Activated naive CD4-positive, alpha-beta T cell treated with anti-CD3 and anti-CD28 coated beads, Interleukin-2, amount 50 U/mL, for 24 hours (primary cell): ENCODE data around the gene FAM110D.
A peak's percentile ranks its signal among the peaks of the same experiment; 100 is the strongest.

Experiments
- H3K27ac Mint-ChIP-seq: one replicate; pipeline ENCODE4 v1.8.0; 2021; ENCODE audit warnings: mild to moderate bottlenecking, mixed read lengths
- H3K27me3 Mint-ChIP-seq: one replicate; pipeline ENCODE4 v1.8.0; 2021; ENCODE audit warnings: mixed read lengths
- H3K36me3 Mint-ChIP-seq: one replicate; pipeline ENCODE4 v1.8.0; 2021; ENCODE audit warnings: mixed read lengths
- H3K4me1 Mint-ChIP-seq: one replicate; pipeline ENCODE4 v1.8.0; 2021; ENCODE audit warnings: mixed read lengths
- H3K4me3 Mint-ChIP-seq: one replicate; pipeline ENCODE4 v1.8.0; 2021; ENCODE audit warnings: mild to moderate bottlenecking, mixed read lengths
- H3K9me3 Mint-ChIP-seq: one replicate; pipeline ENCODE4 v1.8.0; 2021; ENCODE audit warnings: mixed read lengths

FAM110D gene

GRCh38 chr1:26158908-26159742 lies at the start of gene FAM110D:
Gene FAM110D, plus strand, starts transcription at chr1:26159079. Its CDS starts 2,213 bp downstream, at chr1:26161292.
- no peak within 1 kb of the TSS for H3K27ac Mint-ChIP-seq
- H3K36me3 Mint-ChIP-seq, result no peaks in the 10 kb centered on the region
- H3K4me3 Mint-ChIP-seq, result no peak within 1 kb of the TSS
- peaks cover 12% of the 10 kb centered on the region for H3K27me3 Mint-ChIP-seq
- H3K9me3 Mint-ChIP-seq, result no peaks in the 10 kb centered on the region
- peaks cover 8% of the 10 kb centered on the region for H3K4me1 Mint-ChIP-seq

DNA sequence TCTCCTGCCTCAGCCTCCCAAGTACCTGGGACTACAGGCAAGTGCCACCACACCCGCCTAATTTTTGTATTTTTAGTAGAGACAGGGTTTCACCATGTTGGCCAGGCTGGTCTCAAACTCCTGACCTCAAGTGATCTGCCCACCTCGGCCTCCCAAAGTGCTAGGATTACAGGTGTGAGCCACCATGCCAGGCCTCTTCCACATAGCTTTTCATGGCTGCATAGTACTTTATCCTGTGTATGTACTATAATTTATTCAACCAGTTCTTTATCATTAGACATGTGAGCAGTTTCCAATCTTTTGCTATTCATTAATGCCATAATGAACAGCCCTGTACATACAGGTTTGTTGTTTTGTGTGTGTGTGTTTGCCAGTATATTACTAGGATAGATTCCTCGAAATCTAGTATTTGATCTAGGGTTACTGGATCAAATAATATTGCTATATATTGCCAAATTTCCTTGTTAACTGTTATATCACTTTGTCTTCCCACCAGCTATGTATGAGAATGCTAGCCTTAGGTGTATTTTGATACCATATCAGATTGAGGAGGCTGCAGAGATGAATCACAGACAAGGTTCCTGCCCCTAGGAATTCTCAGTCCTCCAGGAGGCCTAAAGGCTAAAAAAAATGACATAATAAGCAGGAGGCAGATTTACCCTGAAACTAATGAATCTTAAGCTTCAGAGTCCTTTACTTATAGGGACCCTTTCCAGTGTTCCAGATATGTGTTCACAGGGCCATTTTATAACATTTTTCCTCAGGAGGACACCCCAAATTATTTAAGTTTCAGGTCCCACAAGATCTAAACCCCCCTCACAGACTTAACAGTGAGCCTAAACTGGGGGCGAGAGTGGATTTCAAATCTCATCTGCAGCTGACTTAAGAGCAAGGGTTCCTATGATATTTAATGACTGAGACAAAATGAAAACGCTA lies 49.4 kb upstream of the FAM110D start:
- H3K36me3 Mint-ChIP-seq, result no peaks in the 10 kb centered on the region
- no peaks in the 10 kb centered on the region for H3K9me3 Mint-ChIP-seq
- H3K27me3 Mint-ChIP-seq, result no peaks in the 10 kb centered on the region
- H3K4me3 Mint-ChIP-seq, result peak overlapping the region; percentile 96
- peak overlapping the region; percentile 8 for H3K27ac Mint-ChIP-seq
- peaks cover 38% of the 10 kb centered on the region for H3K4me1 Mint-ChIP-seq

GRCh38 chr1:26110731-26111529 lies 47.9 kb upstream of the FAM110D start:
- Mint-ChIP-seq H3K27ac (peak overlapping the region; percentile 95), H3K9me3 (no peaks in the 10 kb centered on the region), H3K27me3 (no peaks in the 10 kb centered on the region), H3K4me1 (peaks cover 32% of the 10 kb centered on the region), H3K4me3 (peak overlapping the region; percentile 96), H3K36me3 (peaks cover 1% of the 10 kb centered on the region)

- Mint-ChIP-seq H3K4me3 (peak within 1 kb of the TSS; percentile 96), H3K27me3 (no peaks in the 10 kb centered on the region), H3K27ac (peak within 1 kb of the TSS; percentile 96), H3K9me3 (no peaks in the 10 kb centered on the region), H3K36me3 (peaks cover 1% of the 10 kb centered on the region), H3K4me1 (peaks cover 32% of the 10 kb centered on the region)
Measured at GRCh38 chr1:26111530-26112406, 47.1 kb upstream of the FAM110D start, which contains the start of gene PDIK1L. Gene PDIK1L, plus strand, starts transcription at chr1:26111824. Its CDS starts 2,485 bp downstream, at chr1:26114309.

- Mint-ChIP-seq H3K9me3 (no peaks in the 10 kb centered on the region), H3K27me3 (no peaks in the 10 kb centered on the region), H3K36me3 (peaks cover 3% of the 10 kb centered on the region), H3K4me3 (peak overlapping the region; percentile 94), H3K4me1 (peaks cover 33% of the 10 kb centered on the region), H3K27ac (peak overlapping the region; percentile 93)
Measured at GRCh38 chr1:26112407-26112775, 46.5 kb upstream of the FAM110D start.

DNA sequence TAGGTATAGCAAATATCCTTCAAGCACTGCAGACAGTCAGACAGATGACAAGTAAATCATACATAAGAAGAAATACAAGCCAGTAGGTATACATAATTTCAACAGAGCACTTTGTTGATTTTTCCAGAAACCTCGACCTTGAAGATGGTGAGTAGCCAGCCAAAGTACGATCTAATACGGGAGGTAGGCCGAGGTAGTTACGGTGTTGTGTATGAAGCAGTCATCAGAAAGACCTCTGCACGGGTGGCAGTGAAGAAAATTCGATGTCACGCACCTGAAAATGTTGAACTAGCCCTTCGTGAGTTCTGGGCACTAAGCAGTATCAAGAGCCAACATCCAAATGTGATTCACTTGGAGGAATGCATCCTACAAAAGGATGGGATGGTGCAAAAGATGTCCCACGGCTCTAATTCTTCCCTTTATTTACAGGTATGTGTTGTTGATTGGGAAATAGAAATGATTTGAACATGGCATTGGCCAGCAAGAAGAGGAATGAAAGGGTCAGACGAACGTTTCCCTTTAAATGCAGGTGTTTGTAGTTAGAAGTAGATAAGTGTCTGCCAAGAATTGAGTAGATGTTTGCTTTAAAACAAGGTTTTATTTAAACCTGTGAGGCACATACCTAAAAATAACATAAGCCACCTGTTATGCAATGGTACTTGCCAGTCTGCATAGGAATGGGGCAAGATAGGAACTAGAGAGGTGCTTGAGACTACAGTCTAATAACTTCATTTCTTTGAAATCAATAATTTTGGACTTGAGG lies 44.5 kb upstream of the FAM110D start:
- Mint-ChIP-seq H3K4me3 (no peak overlapping the region), H3K36me3 (peaks cover 6% of the 10 kb centered on the region), H3K4me1 (peaks cover 44% of the 10 kb centered on the region), H3K27ac (peak overlapping the region; percentile 18), H3K9me3 (no peaks in the 10 kb centered on the region), H3K27me3 (no peaks in the 10 kb centered on the region)

DNA sequence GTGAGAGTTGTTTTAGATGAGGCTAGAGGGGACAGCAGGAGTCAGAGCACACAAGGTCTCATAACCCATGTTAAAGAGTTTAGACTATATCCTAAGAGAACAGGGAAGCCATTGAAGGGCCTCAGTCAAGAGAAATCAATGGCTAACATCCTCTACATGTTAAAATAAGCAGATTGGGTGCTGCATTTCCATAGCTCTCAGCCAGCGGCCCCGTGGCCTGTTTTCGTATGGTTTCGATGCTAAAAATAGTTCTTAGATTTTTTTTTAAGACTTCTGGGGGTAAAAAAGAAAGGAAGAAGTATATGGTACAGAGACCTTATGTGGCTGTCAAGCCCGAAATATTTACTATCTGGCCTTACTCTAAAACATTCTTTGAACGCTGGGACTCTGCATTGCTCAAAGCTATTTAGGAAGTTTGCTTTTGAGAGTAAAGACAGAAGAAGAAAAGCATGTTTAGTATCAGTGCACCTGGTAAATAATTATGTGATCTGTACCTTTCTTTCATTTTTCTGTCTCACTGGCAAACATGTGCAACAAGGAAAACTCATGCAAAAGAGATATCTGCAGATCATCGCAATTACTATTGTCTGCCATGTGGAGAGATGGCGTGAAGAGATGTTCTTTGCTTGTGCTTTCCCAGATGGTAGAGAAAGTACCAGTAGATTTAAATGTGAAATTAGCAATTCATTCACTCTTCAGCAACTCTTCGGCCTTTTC lies 38.8 kb upstream of the FAM110D start:
- Mint-ChIP-seq H3K27me3 (no peaks in the 10 kb centered on the region), H3K4me1 (peaks cover 46% of the 10 kb centered on the region), H3K4me3 (peak overlapping the region; percentile 19), H3K9me3 (no peaks in the 10 kb centered on the region), H3K36me3 (peaks cover 7% of the 10 kb centered on the region), H3K27ac (peak overlapping the region; percentile 52)

GRCh38 chr1:26121854-26122773 lies 36.8 kb upstream of the FAM110D start:
- peaks cover 7% of the 10 kb centered on the region for H3K36me3 Mint-ChIP-seq
- peak overlapping the region; percentile 68 for H3K27ac Mint-ChIP-seq
- H3K4me1 Mint-ChIP-seq, result peaks cover 62% of the 10 kb centered on the region

GRCh38 chr1:26122988-26123973 lies 35.6 kb upstream of the FAM110D start:
- H3K27me3 Mint-ChIP-seq, result no peaks in the 10 kb centered on the region
- H3K9me3 Mint-ChIP-seq, result no peaks in the 10 kb centered on the region
- H3K36me3 Mint-ChIP-seq, result peaks cover 5% of the 10 kb centered on the region
- H3K4me1 Mint-ChIP-seq, result peaks cover 67% of the 10 kb centered on the region
- peak overlapping the region; percentile 0 for H3K4me3 Mint-ChIP-seq
- peak overlapping the region; percentile 24 for H3K27ac Mint-ChIP-seq

More at GRCh38 chr1:26121854-26122773, 36.8 kb upstream of the FAM110D start:
- Mint-ChIP-seq H3K4me3 (no peak overlapping the region), H3K27me3 (no peaks in the 10 kb centered on the region), H3K9me3 (no peaks in the 10 kb centered on the region)

- peaks cover 65% of the 10 kb centered on the region for H3K4me1 Mint-ChIP-seq
- H3K27me3 Mint-ChIP-seq, result no peaks in the 10 kb centered on the region
- peak overlapping the region; percentile 3 for H3K4me3 Mint-ChIP-seq
- H3K36me3 Mint-ChIP-seq, result peaks cover 3% of the 10 kb centered on the region
- no peaks in the 10 kb centered on the region for H3K9me3 Mint-ChIP-seq
- H3K27ac Mint-ChIP-seq, result peak overlapping the region; percentile 41
Measured at GRCh38 chr1:26124418-26125331, 34.2 kb upstream of the FAM110D start.

- Mint-ChIP-seq H3K36me3 (peaks cover 3% of the 10 kb centered on the region), H3K9me3 (no peaks in the 10 kb centered on the region), H3K4me1 (peaks cover 58% of the 10 kb centered on the region), H3K27me3 (no peaks in the 10 kb centered on the region), H3K27ac (no peak overlapping the region), H3K4me3 (no peak overlapping the region)
Measured at GRCh38 chr1:26125382-26125781, 33.5 kb upstream of the FAM110D start.
